SK-N-MC (cell line): Measurements from ENCODE around the gene NXN.
A peak's percentile ranks its signal among the peaks of the same experiment; 100 is the strongest.

Experiments
- DNase-seq: peaks from one replicate; pipeline ENCODE4 v3.0.0-alpha.2; 2011; ENCODE audit warnings: low read depth, low spot score
- H3K27ac ChIP-seq: fragments of 200-600 bp; sonication (generic); 2 replicates; pipeline ENCODE4 v1.5.1; 2016; ENCODE audit warnings: mixed run types
- H3K36me3 ChIP-seq: fragments of 200-600 bp; sonication (generic); 2 replicates; pipeline ENCODE4 v1.6.1; 2017; ENCODE audit warnings: antibody characterized with exemption, low read length, mixed read lengths; ENCODE audit not compliant: insufficient read depth
- H3K4me3 ChIP-seq: fragments of 200-600 bp; sonication (generic); 2 replicates; pipeline ENCODE4 v1.5.1; 2016
- H3K9ac ChIP-seq: fragments of 200-600 bp; sonication (generic); 2 replicates; pipeline ENCODE4 v1.8.0; 2017; ENCODE audit warnings: mixed run types, mixed read lengths; ENCODE audit not compliant: insufficient read length
- H3K9me3 ChIP-seq: fragments of 200-600 bp; sonication (generic); 2 replicates; pipeline ENCODE4 v1.6.1; 2017; ENCODE audit warnings: low read depth, mild to moderate bottlenecking, antibody characterized with exemption, low read length, moderate library complexity, mixed read lengths
- EZH2 ChIP-seq: fragments of 200-600 bp; sonication (generic); IDR thresholded peaks from one replicate; pipeline ENCODE4 v1.6.1; 2017; ENCODE audit warnings: antibody characterized with exemption
- FOXP2 ChIP-seq: optimal IDR thresholded peaks from 2 replicates; pipeline ENCODE3; 2011; ENCODE audit warnings: mild to moderate bottlenecking, moderate library complexity; ENCODE audit not compliant: insufficient read depth; ENCODE audit errors: extremely low read length, control extremely low read depth
- POLR2AphosphoS5 ChIP-seq: IDR thresholded peaks from 2 replicates; pipeline ENCODE4 v1.6.1; 2012; ENCODE audit warnings: mild to moderate bottlenecking, low read depth, low read length, borderline replicate concordance

The NXN gene

GRCh38 chr17:968812-969730 lies 10.5 kb downstream of the NXN start:
- no peak for DNase-seq
- Histone ChIP-seq H3K4me3 (peak overlapping the region; percentile 9; the same call in 1 of the 2 replicates), H3K27ac (peak overlapping the region; percentile 60; the same call in 1 of the 2 replicates), H3K9me3 (no peaks in the 10 kb centered on the region), H3K36me3 (no peaks in the 10 kb centered on the region), H3K9ac (peak overlapping the region; percentile 11)
- TF ChIP-seq FOXP2, result no peak
- TF ChIP-seq POLR2AphosphoS5, result no peak
- no peak for TF ChIP-seq EZH2

- Histone ChIP-seq H3K36me3 (no peaks in the 10 kb centered on the region), H3K27ac (no peak overlapping the region), H3K9ac (no peak overlapping the region), H3K9me3 (no peaks in the 10 kb centered on the region), H3K4me3 (no peak overlapping the region)
- DNase-seq, result no peak
- no peak for TF ChIP-seq POLR2AphosphoS5
- no peak for TF ChIP-seq FOXP2
- no peak for TF ChIP-seq EZH2
Observed at GRCh38 chr17:967122-967521, 12.5 kb downstream of the NXN start.

GRCh38 chr17:965311-965989 lies 14.1 kb downstream of the NXN start:
- peak overlapping the region; percentile 87 for H3K27ac ChIP-seq
- no peaks in the 10 kb centered on the region for H3K9me3 ChIP-seq
- H3K4me3 ChIP-seq, result peak overlapping the region; percentile 64
- TF ChIP-seq EZH2 (no peak), POLR2AphosphoS5 (no peak), FOXP2 (no peak)
- H3K36me3 ChIP-seq, result no peaks in the 10 kb centered on the region
- DNase-seq, result no peak
- H3K9ac ChIP-seq, result peak overlapping the region; percentile 34

GRCh38 chr17:964876-965275 lies 14.7 kb downstream of the NXN start:
- Histone ChIP-seq H3K9me3 (no peaks in the 10 kb centered on the region), H3K27ac (peak overlapping the region; percentile 87), H3K36me3 (no peaks in the 10 kb centered on the region), H3K4me3 (peak overlapping the region; percentile 64), H3K9ac (peak overlapping the region; percentile 37)
- TF ChIP-seq EZH2 (no peak), FOXP2 (no peak), POLR2AphosphoS5 (no peak)
- DNase-seq, result no peak

- Histone ChIP-seq H3K4me3 (no peak overlapping the region), H3K27ac (no peak overlapping the region), H3K9me3 (no peaks in the 10 kb centered on the region), H3K9ac (no peak overlapping the region), H3K36me3 (no peaks in the 10 kb centered on the region)
- no peak for DNase-seq
- TF ChIP-seq FOXP2, result no peak
- no peak for TF ChIP-seq EZH2
- no peak for TF ChIP-seq POLR2AphosphoS5
Observed at GRCh38 chr17:962670-963069, 16.9 kb downstream of the NXN start.

- H3K9ac ChIP-seq, result no peak overlapping the region
- H3K9me3 ChIP-seq, result no peaks in the 10 kb centered on the region
- no peak for TF ChIP-seq EZH2
- no peak for TF ChIP-seq FOXP2
- TF ChIP-seq POLR2AphosphoS5, result no peak
- H3K27ac ChIP-seq, result no peak overlapping the region
- no peak for DNase-seq
- H3K36me3 ChIP-seq, result no peaks in the 10 kb centered on the region
- no peak overlapping the region for H3K4me3 ChIP-seq
Observed at GRCh38 chr17:962166-962565, 17.4 kb downstream of the NXN start.

- no peaks in the 10 kb centered on the region for H3K9me3 ChIP-seq
- no peak overlapping the region for H3K4me3 ChIP-seq
- no peaks in the 10 kb centered on the region for H3K36me3 ChIP-seq
- no peak overlapping the region for H3K27ac ChIP-seq
- DNase-seq, result no peak
- no peak overlapping the region for H3K9ac ChIP-seq
- TF ChIP-seq FOXP2, result no peak
- TF ChIP-seq EZH2, result no peak
- TF ChIP-seq POLR2AphosphoS5, result no peak
Observed at GRCh38 chr17:958712-959451, 20.7 kb downstream of the NXN start.

- no peak overlapping the region for H3K9ac ChIP-seq
- H3K9me3 ChIP-seq, result no peaks in the 10 kb centered on the region
- TF ChIP-seq EZH2 (no peak), FOXP2 (no peak), POLR2AphosphoS5 (no peak)
- H3K36me3 ChIP-seq, result no peaks in the 10 kb centered on the region
- no peak overlapping the region for H3K27ac ChIP-seq
- DNase-seq, result no peak
- H3K4me3 ChIP-seq, result no peak overlapping the region
Observed at GRCh38 chr17:957856-958421, 21.6 kb downstream of the NXN start.
